Liver (tissue), 9 donors: ENCODE results near the gene CLCNKB. TPM values are rescaled to one million over a fixed set of nuclear protein-coding genes. Genes with fewer than 3 reads are reported as not detected.
A peak's percentile ranks its signal among the peaks of the same experiment; 100 is the strongest.

Experiments
- DNase-seq: peaks from one replicate; pipeline ENCODE4 v3.0.0-alpha.2; 2017; ENCODE audit warnings: low spot score
- H3K27ac ChIP-seq, 2 donors: one replicate each; pipeline ENCODE4 v1.7.0; 2013; ENCODE audit warnings: inconsistent platforms in 2 of 2, low read length in 2 of 2, control low read depth in 1 of 2, low read depth in 1 of 2, mild to moderate bottlenecking in 1 of 2
- H3K27me3 ChIP-seq, 4 donors: one replicate each; pipeline versions ENCODE4 v1.6.1 to v1.7.0; 2013; ENCODE audit warnings: low read length in 3 of 4, inconsistent platforms in 1 of 4, mild to moderate bottlenecking in 1 of 4, moderate library complexity in 1 of 4; ENCODE audit not compliant: control insufficient read depth in 4 of 4, insufficient read depth in 4 of 4
- H3K36me3 ChIP-seq, 4 donors: one replicate each; pipeline versions ENCODE4 v1.6.1 to v1.7.0; 2013; ENCODE audit warnings: low read length in 3 of 4, mild to moderate bottlenecking in 3 of 4, low read depth in 1 of 4, moderate library complexity in 1 of 4; ENCODE audit not compliant: control insufficient read depth in 4 of 4, insufficient read depth in 3 of 4
- H3K4me1 ChIP-seq, 4 donors: one replicate each; pipeline versions ENCODE4 v1.6.1 to v1.7.0; 2013; ENCODE audit warnings: low read length in 3 of 4, mild to moderate bottlenecking in 3 of 4, moderate library complexity in 1 of 4; ENCODE audit not compliant: control insufficient read depth in 4 of 4, insufficient read depth in 4 of 4
- H3K4me3 ChIP-seq, 3 donors: one replicate each; pipeline versions ENCODE4 v1.6.1 to v1.7.0; 2013; ENCODE audit warnings: low read length in 3 of 3, control low read depth in 1 of 3, low read depth in 1 of 3, mild to moderate bottlenecking in 1 of 3
- H3K9ac ChIP-seq, 2 donors: one replicate each; pipeline ENCODE4 v1.7.0; 2013; ENCODE audit warnings: low read length in 2 of 2, mild to moderate bottlenecking in 2 of 2, moderate library complexity in 2 of 2, control low read depth in 1 of 2, low read depth in 1 of 2
- H3K9me3 ChIP-seq, 4 donors: one replicate each; pipeline versions ENCODE4 v1.6.1 to v1.7.0; 2013; ENCODE audit warnings: low read length in 3 of 4; ENCODE audit not compliant: control insufficient read depth in 4 of 4
- EGR1 ChIP-seq, 2 donors: IDR thresholded peaks; 2 replicates each; pipeline ENCODE4 v1.6.1; 2016 to 2018; ENCODE audit warnings: antibody characterized with exemption in 2 of 2, low read depth in 2 of 2
- FOXA1 ChIP-seq: IDR thresholded peaks from 2 replicates; pipeline ENCODE4 v1.6.1; 2016; ENCODE audit warnings: antibody characterized with exemption
- FOXA2 ChIP-seq: IDR thresholded peaks from 2 replicates; pipeline ENCODE4 v1.6.1; 2016; ENCODE audit warnings: antibody characterized with exemption
- GABPA ChIP-seq, 2 donors: IDR thresholded peaks in 1 of 2; conservative IDR thresholded peaks in 1 of 2; 2 replicates each; pipeline ENCODE4 v1.6.1; 2016; ENCODE audit warnings: antibody characterized with exemption in 2 of 2, mild to moderate bottlenecking in 1 of 2, moderate library complexity in 1 of 2
- HNF4A ChIP-seq, 2 donors: conservative IDR thresholded peaks; 2 replicates each; pipeline ENCODE4 v1.6.1; 2016; ENCODE audit warnings: antibody characterized with exemption in 2 of 2, mild to moderate bottlenecking in 2 of 2
- HNF4G ChIP-seq: IDR thresholded peaks from 2 replicates; pipeline ENCODE4 v1.6.1; 2016; ENCODE audit warnings: antibody characterized with exemption
- JUND ChIP-seq, 2 donors: IDR thresholded peaks; 2 replicates each; pipeline ENCODE4 v1.6.1; 2016; ENCODE audit warnings: antibody characterized with exemption in 2 of 2
- NR2F2 ChIP-seq: IDR thresholded peaks from 2 replicates; pipeline ENCODE4 v1.6.1; 2016; ENCODE audit warnings: antibody characterized with exemption
- RAD21 ChIP-seq, 2 donors: IDR thresholded peaks; 2 replicates each; pipeline ENCODE4 v1.6.1; 2016; ENCODE audit warnings: antibody characterized with exemption in 2 of 2, mild to moderate bottlenecking in 2 of 2
- RXRA ChIP-seq, 2 donors: IDR thresholded peaks; 2 replicates each; pipeline ENCODE4 v1.6.1; 2017 to 2018; ENCODE audit warnings: antibody characterized with exemption in 2 of 2, mild to moderate bottlenecking in 1 of 2
- SP1 ChIP-seq: IDR thresholded peaks from 2 replicates; pipeline ENCODE4 v1.6.1; 2018; ENCODE audit warnings: antibody characterized with exemption, mild to moderate bottlenecking
- YY1 ChIP-seq: IDR thresholded peaks from 2 replicates; pipeline ENCODE4 v1.6.1; 2016; ENCODE audit warnings: antibody characterized with exemption, mild to moderate bottlenecking
- WGBS: extraction: QIAGEN DNeasy Blood & Tissue Kit; methylation state at CpG from one replicate; pipeline ENCODE4 v1.1.7; 2013; 5-methylcytosine and 5-hydroxymethylcytosine counted together
- polyA plus RNA-seq, 2 donors: library from polyadenylated mRNA; stranded (reverse) in 1 of 2; unstranded in 1 of 2; fragments of 200-250 nt in 1 of 2; fragments of >200 nt in 1 of 2; fragmentation: Nextera tagmentation in 1 of 2; extraction: Ambion mirVana in 1 of 2; gene quantifications; one replicate each; pipeline versions ENCODE4 v1.2.1 to v1.2.3, GENCODE V29; 2013 to 2015
- total RNA-seq, 2 donors: library from RNA; depleted of rRNA; stranded (reverse); fragments of >200 nt; gene quantifications; one replicate each; pipeline ENCODE4 v1.2.3, GENCODE V29; 2014
- TF ChIP-seq, protein P1 (sequence below): fragments of 150-350 bp; IDR thresholded peaks from 2 replicates; pipeline ENCODE4 v1.5.1; 2017; ENCODE audit warnings: improper control_type of control experiment, low read depth, low read length; ENCODE audit not compliant: missing input control
- TF ChIP-seq, protein P2 (sequence below): IDR thresholded peaks from 2 replicates; pipeline ENCODE4 v1.6.1; 2016; ENCODE audit warnings: antibody characterized with exemption, mild to moderate bottlenecking
- TF ChIP-seq, protein P3 (sequence below): IDR thresholded peaks from 2 replicates; pipeline ENCODE4 v1.6.1; 2016; ENCODE audit warnings: antibody characterized with exemption
- TF ChIP-seq, protein P4 (sequence below): IDR thresholded peaks from 2 replicates; pipeline ENCODE4 v1.6.1; 2016; ENCODE audit warnings: antibody characterized with exemption
- donor health status: healthy.
- donor health status: healthy.
- donor health status: healthy.
- donor health status: healthy.
- donor health status: healthy.

CLCNKB gene
- total and polyA plus RNA-seq, 4 donors = not detected

DNA sequence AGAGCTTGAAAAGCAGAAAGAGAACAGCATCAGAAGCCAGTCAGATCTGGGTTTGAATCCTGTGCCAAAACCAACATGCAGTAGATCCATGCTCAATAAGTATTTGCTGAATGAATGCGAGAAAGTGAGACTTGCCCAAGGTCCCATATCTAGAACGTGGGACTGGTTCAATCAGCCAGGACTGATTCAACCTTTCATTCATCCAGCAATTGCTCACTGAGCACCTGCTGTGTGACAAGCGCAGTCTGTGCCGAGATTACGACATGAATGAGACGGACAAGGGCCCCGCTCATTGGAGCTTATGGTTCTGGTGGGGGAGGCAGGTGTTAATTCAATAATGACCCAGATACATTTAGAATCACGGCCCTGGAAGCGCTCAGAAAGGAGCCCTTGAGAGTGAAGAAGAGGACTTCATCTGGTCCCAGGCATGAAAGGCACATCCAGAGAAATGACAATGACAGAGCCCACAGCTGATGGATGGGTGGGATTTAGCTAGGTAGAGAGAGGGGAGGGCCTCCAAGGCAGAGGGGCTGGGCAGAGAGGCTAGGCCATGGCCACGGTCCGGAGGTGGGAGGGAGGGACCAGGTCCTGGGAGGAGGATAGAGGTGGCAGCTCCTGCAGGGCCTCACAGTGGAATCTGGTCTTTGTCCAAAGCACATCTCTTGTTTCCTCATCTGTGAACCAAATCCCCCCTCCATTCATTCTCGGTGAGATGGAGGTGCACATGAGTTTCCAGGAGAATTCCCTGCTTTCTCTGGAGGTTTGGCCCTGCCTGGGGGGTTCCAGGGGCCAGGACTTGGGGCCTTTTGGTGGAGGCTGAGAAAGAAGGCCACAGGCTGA lies 34.0 kb downstream of the CLCNKB start:
- H3K4me1 ChIP-seq = peaks cover 4 to 24% (median 12%) of the 10 kb centered on the region in 4 donors
- TF ChIP-seq NR2F2 (no peak), EGR1 (IDR thresholded peaks at IDR 0.05; ENCODE audit: low read depth in 2 of 2) (no peak), FOXA1 (no peak), HNF4A (conservative IDR thresholded peaks at IDR 0.05) (no peak)
- TF ChIP-seq, protein P1, sequence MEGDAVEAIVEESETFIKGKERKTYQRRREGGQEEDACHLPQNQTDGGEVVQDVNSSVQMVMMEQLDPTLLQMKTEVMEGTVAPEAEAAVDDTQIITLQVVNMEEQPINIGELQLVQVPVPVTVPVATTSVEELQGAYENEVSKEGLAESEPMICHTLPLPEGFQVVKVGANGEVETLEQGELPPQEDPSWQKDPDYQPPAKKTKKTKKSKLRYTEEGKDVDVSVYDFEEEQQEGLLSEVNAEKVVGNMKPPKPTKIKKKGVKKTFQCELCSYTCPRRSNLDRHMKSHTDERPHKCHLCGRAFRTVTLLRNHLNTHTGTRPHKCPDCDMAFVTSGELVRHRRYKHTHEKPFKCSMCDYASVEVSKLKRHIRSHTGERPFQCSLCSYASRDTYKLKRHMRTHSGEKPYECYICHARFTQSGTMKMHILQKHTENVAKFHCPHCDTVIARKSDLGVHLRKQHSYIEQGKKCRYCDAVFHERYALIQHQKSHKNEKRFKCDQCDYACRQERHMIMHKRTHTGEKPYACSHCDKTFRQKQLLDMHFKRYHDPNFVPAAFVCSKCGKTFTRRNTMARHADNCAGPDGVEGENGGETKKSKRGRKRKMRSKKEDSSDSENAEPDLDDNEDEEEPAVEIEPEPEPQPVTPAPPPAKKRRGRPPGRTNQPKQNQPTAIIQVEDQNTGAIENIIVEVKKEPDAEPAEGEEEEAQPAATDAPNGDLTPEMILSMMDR = no peak
- TF ChIP-seq, protein P2, sequence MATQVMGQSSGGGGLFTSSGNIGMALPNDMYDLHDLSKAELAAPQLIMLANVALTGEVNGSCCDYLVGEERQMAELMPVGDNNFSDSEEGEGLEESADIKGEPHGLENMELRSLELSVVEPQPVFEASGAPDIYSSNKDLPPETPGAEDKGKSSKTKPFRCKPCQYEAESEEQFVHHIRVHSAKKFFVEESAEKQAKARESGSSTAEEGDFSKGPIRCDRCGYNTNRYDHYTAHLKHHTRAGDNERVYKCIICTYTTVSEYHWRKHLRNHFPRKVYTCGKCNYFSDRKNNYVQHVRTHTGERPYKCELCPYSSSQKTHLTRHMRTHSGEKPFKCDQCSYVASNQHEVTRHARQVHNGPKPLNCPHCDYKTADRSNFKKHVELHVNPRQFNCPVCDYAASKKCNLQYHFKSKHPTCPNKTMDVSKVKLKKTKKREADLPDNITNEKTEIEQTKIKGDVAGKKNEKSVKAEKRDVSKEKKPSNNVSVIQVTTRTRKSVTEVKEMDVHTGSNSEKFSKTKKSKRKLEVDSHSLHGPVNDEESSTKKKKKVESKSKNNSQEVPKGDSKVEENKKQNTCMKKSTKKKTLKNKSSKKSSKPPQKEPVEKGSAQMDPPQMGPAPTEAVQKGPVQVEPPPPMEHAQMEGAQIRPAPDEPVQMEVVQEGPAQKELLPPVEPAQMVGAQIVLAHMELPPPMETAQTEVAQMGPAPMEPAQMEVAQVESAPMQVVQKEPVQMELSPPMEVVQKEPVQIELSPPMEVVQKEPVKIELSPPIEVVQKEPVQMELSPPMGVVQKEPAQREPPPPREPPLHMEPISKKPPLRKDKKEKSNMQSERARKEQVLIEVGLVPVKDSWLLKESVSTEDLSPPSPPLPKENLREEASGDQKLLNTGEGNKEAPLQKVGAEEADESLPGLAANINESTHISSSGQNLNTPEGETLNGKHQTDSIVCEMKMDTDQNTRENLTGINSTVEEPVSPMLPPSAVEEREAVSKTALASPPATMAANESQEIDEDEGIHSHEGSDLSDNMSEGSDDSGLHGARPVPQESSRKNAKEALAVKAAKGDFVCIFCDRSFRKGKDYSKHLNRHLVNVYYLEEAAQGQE = no peak
- TF ChIP-seq, protein P3, sequence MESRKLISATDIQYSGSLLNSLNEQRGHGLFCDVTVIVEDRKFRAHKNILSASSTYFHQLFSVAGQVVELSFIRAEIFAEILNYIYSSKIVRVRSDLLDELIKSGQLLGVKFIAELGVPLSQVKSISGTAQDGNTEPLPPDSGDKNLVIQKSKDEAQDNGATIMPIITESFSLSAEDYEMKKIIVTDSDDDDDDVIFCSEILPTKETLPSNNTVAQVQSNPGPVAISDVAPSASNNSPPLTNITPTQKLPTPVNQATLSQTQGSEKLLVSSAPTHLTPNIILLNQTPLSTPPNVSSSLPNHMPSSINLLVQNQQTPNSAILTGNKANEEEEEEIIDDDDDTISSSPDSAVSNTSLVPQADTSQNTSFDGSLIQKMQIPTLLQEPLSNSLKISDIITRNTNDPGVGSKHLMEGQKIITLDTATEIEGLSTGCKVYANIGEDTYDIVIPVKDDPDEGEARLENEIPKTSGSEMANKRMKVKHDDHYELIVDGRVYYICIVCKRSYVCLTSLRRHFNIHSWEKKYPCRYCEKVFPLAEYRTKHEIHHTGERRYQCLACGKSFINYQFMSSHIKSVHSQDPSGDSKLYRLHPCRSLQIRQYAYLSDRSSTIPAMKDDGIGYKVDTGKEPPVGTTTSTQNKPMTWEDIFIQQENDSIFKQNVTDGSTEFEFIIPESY = no peak
- H3K27ac ChIP-seq = no peak overlapping the region
- no peaks in the 10 kb centered on the region for H3K9me3 ChIP-seq
- no peaks in the 10 kb centered on the region for H3K36me3 ChIP-seq
- 80% methylated on average over 12 of the region's 12 CpGs for WGBS
- no peak overlapping the region for H3K9ac ChIP-seq
- DNase-seq = no peak
- no peaks in the 10 kb centered on the region for H3K27me3 ChIP-seq
- H3K4me3 ChIP-seq = no peak overlapping the region

DNA sequence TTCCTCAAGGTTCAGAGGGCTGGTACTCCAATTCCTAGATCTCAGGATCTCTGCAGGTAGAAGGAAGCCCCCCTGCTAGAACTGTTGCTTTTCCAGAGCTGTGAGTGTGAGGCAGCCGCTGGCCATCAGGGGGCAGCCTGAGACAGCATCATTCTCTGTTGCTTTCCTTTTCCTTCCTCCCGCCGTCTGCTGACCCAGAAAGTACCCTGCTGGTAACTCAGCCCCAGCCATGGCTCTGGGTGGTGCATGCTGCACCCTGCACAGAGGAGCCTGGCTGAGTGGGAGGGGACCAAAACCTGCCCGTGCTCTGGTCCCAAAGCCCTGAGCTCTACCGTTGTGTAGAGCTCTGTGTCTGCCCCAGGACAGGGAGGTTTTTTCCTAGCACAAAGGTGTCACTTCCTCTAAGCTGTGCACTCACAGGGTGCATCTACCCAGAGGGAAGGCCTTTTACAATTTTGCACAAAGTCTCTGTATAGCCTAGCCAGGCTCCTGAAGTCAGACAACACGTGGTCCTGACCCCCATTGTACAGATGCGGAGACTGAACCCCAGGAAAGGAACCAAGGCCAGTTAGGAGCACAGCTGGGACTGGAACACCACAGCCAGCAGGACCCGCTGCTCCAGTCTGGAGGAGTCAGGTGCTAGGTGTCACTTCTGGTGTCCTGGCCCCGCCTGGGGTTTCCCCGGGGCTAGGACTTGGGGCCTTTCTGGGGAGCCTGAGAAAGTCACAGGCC lies 35.5 kb downstream of the CLCNKB start:
- Histone ChIP-seq H3K4me1 (peaks cover 0 to 17% (median 9%) of the 10 kb centered on the region in 4 donors), H3K27ac (no peak overlapping the region), H3K9me3 (no peaks in the 10 kb centered on the region), H3K4me3 (no peak overlapping the region), H3K9ac (no peak overlapping the region), H3K27me3 (no peaks in the 10 kb centered on the region), H3K36me3 (no peaks in the 10 kb centered on the region)
- 41% methylated on average over 10 of the region's 10 CpGs for WGBS
- TF ChIP-seq RXRA (IDR thresholded peaks at IDR 0.05) = peak in 1 of 2 donors; percentile 30
- TF ChIP-seq, protein P4, sequence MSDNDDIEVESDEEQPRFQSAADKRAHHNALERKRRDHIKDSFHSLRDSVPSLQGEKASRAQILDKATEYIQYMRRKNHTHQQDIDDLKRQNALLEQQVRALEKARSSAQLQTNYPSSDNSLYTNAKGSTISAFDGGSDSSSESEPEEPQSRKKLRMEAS = no peak
- TF ChIP-seq, protein P1 = peak; percentile 95
- no peak for TF ChIP-seq NR2F2
- no peak for TF ChIP-seq GABPA (IDR thresholded peaks at IDR 0.05 in 1 of 2, conservative IDR thresholded peaks at IDR 0.05 in 1 of 2)
- TF ChIP-seq FOXA1 = no peak
- TF ChIP-seq SP1 = no peak
- TF ChIP-seq HNF4G = no peak
- TF ChIP-seq FOXA2 = no peak
- TF ChIP-seq YY1 = no peak
- TF ChIP-seq RAD21 (IDR thresholded peaks at IDR 0.05) = peak; percentile 93 to 95
- no peak for TF ChIP-seq JUND (IDR thresholded peaks at IDR 0.05)
- DNase-seq = peak; percentile 80
